ENCODE measurements around the gene LCMT1. TPM values are rescaled to one million over a fixed set of nuclear protein-coding genes. Genes with fewer than 3 reads are reported as not detected.
"Not testable (repeated sequence)": the region's sequence is repeated elsewhere in the genome, so short reads cannot be mapped to it uniquely, and the experiment has no call there.

The LCMT1 gene
- total and polyA plus RNA-seq, 9 of the 15 experiments (the other 6 are each of a cell fraction or from before 2014, with no cell fraction given): 20.0 to 42.8 (median 32.3) TPM

GRCh38 chr16:25165284-25165683 lies 53.7 kb downstream of the LCMT1 start:
- Histone ChIP-seq H3K27ac (ENCODE audit: extremely low read depth, low read depth, low read length) (no peak overlapping the region), H3K9ac (ENCODE audit: insufficient read depth in 1 of 2, low read depth in 2 of 2, low read length in 2 of 2) (no peak overlapping the region), H3K4me2 (ENCODE audit: insufficient read depth, low read length) (no peak overlapping the region), H3K9me1 (ENCODE audit: control insufficient read depth, insufficient read depth, low read length) (no peaks in the 10 kb centered on the region), H3K9me3 (replicated peaks; ENCODE audit: control insufficient read depth, insufficient read depth, low read depth, low read length) (no peaks in the 10 kb centered on the region), H3K36me3 (ENCODE audit: control insufficient read depth, insufficient read depth, low read length) (peaks cover 48% of the 10 kb centered on the region), H4K20me1 (replicated peaks; ENCODE audit: control insufficient read depth, insufficient read depth, low read length) (no peaks in the 10 kb centered on the region), H3K27me3 (ENCODE audit: control insufficient read depth in 2 of 2, insufficient read depth in 2 of 2, low read length in 2 of 2) (no peaks in the 10 kb centered on the region), H2AFZ (ENCODE audit: low read depth, low read length) (no peak overlapping the region), H3K4me1 (replicated peaks in 1 of 2; ENCODE audit: control insufficient read depth in 2 of 2, insufficient read depth in 2 of 2, low read length in 2 of 2) (no peaks in the 10 kb centered on the region), H3K4me3 (no peak overlapping the region), H3K79me2 (ENCODE audit: control insufficient read depth, insufficient read depth, low read length) (no peaks in the 10 kb centered on the region)
- no peak for FAIRE-seq
- no TSS peak for BruUV-seq (replicated peaks)
- peak; percentile 65; the same call in 1 of the 2 replicates for TF ChIP-seq BCOR (IDR thresholded peaks at IDR 0.05)
- peak; percentile 13 for TF ChIP-seq ZFP36 (IDR thresholded peaks at IDR 0.05; ENCODE audit: low read depth, low read length, partially characterized antibody)
- TF ChIP-seq ATF7 (IDR thresholded peaks at IDR 0.05): no peak
- TF ChIP-seq SMAD1 (IDR thresholded peaks at IDR 0.05; ENCODE audit: low read depth, low read length, partially characterized antibody): no peak
- 69% methylated on average over 5 of the region's 5 CpGs for WGBS (ENCODE audit: insufficient coverage, low coverage, missing lambda C conversion rate)
- CTCF ChIA-PET (ENCODE audit: low intra/inter-chr PET ratio): no interaction called here
- in situ Hi-C loops (cut with MboI): no loop called here
- no peak for DNase-seq (ENCODE audit: extremely low read depth in 1 of 4, low spot score in 3 of 4)
- POLR2A ChIA-PET: no interaction called here
- ATAC-seq: no peak
- intact Hi-C loops (cut with micrococcal nuclease): no loop called here

- H3K27ac ChIP-seq (ENCODE audit: extremely low read depth, low read depth, low read length); CTCF ChIA-PET (ENCODE audit: low intra/inter-chr PET ratio); H3K4me2 ChIP-seq (ENCODE audit: insufficient read depth, low read length); H2AFZ ChIP-seq (ENCODE audit: low read depth, low read length); H3K9me1 ChIP-seq (ENCODE audit: control insufficient read depth, insufficient read depth, low read length); H3K9me3 ChIP-seq (replicated peaks; ENCODE audit: control insufficient read depth, insufficient read depth, low read depth, low read length); BruUV-seq (replicated peaks); H3K27me3 ChIP-seq (ENCODE audit: control insufficient read depth in 2 of 2, insufficient read depth in 2 of 2, low read length in 2 of 2); ATAC-seq; H3K79me2 ChIP-seq (ENCODE audit: control insufficient read depth, insufficient read depth, low read length); H3K4me1 ChIP-seq (replicated peaks in 1 of 2; ENCODE audit: control insufficient read depth in 2 of 2, insufficient read depth in 2 of 2, low read length in 2 of 2); FAIRE-seq; H3K9ac ChIP-seq (ENCODE audit: insufficient read depth in 1 of 2, low read depth in 2 of 2, low read length in 2 of 2); H4K20me1 ChIP-seq (replicated peaks; ENCODE audit: control insufficient read depth, insufficient read depth, low read length); intact Hi-C loops (cut with micrococcal nuclease); H3K4me3 ChIP-seq; DNase-seq (ENCODE audit: extremely low read depth in 1 of 4, low spot score in 3 of 4); in situ Hi-C loops (cut with MboI): not testable (repeated sequence)
- POLR2A ChIA-PET: interaction anchor here (0.8 kb wide), 1 partner anchor 8 kb away, joined by 3 read pairs; no protein-coding TSS in a partner anchor
- WGBS (ENCODE audit: insufficient coverage, low coverage, missing lambda C conversion rate): 92% methylated on average over 5 of the region's 9 CpGs
- H3K36me3 ChIP-seq (ENCODE audit: control insufficient read depth, insufficient read depth, low read length): peaks cover 54% of the 10 kb centered on the region
- TF ChIP-seq CEBPG (CRISPR knock-in tag; IDR thresholded peaks at IDR 0.05): peak; percentile 70
- TF ChIP-seq CEBPG (tag; conservative IDR thresholded peaks at IDR 0.05 in 1 of 2, IDR thresholded peaks at IDR 0.05 in 1 of 2): peak in 1 of 2 experiments; percentile 95; a peak in 3 of 4 replicates
- TF ChIP-seq IRF9 (tag; IDR thresholded peaks at IDR 0.05): peak; percentile 76
- TF ChIP-seq CEBPB (tag; IDR thresholded peaks at IDR 0.05): peak; percentile 98
Measured at GRCh38 chr16:25167920-25168319, 56.4 kb downstream of the LCMT1 start.

All from K562 (cell line).